Lower leg skin (tissue), 4 donors: Measurements from ENCODE around the gene USH1G. TPM values are rescaled to one million over a fixed set of nuclear protein-coding genes. Genes with fewer than 3 reads are reported as not detected.

Experiments used
- DNase-seq, 2 donors: peaks; one replicate each; pipeline ENCODE4 v3.0.0-alpha.2; 2019; ENCODE audit warnings: low spot score in 2 of 2
- H3K4me3 ChIP-seq: fragments of 200-600 bp; sonication (generic); 2 replicates; pipeline ENCODE4 v1.5.1; 2017; ENCODE audit warnings: mild to moderate bottlenecking, low read depth; ENCODE audit not compliant: poor library complexity, severe bottlenecking
- CTCF ChIP-seq, 3 donors: fragments of 450-650 bp; IDR thresholded peaks; one replicate each; pipeline ENCODE4 v1.5.1; 2016; ENCODE audit warnings: antibody characterized with exemption in 3 of 3, mild to moderate bottlenecking in 3 of 3, moderate library complexity in 2 of 3
- POLR2A ChIP-seq, 2 donors: fragments of 450-650 bp; IDR thresholded peaks; one replicate each; pipeline ENCODE4 v1.6.1; 2016 to 2017; ENCODE audit warnings: antibody characterized with exemption in 2 of 2, mild to moderate bottlenecking in 1 of 2, moderate library complexity in 1 of 2
- WGBS, 2 donors: methylation state at CpG; one replicate each; pipeline ENCODE4 v1.1.5; 2018; 5-methylcytosine and 5-hydroxymethylcytosine counted together
- intact Hi-C: fragments of 100-400 bp; cut with DNase I; formaldehyde crosslinking; loops from one replicate; pipeline ENCODE4 v1.15.0; 2023; ENCODE audit warnings: low total_unique reads
- total RNA-seq, 4 donors: library from RNA; depleted of rRNA; stranded (reverse); fragments of >200 nt; gene quantifications; one replicate each; pipeline ENCODE4 v1.1.0, GENCODE V29; 2016

USH1G gene
- total RNA-seq, 4 donors from 2014 or later = 0.67 to 2.6 (median 2.1) TPM

- WGBS, 2 donors = 58 to 64% methylated on average over 6 of the region's 6 CpGs
- intact Hi-C loops = no loop called here
- no peak for TF ChIP-seq POLR2A (IDR thresholded peaks at IDR 0.05)
- no peak for TF ChIP-seq CTCF (IDR thresholded peaks at IDR 0.05)
- no peak overlapping the region for H3K4me3 ChIP-seq
- DNase-seq = no peak
These were observed 5.7 kb upstream of the USH1G start for GRCh38 chr17:74928786-74929185.

GRCh38 chr17:74925242-74925641, 2.2 kb upstream of the USH1G start:
- DNase-seq = no peak
- 82% methylated on average over 3 of the region's 3 CpGs for WGBS, 2 donors
- intact Hi-C loops = no loop called here
- TF ChIP-seq CTCF (IDR thresholded peaks at IDR 0.05) (no peak), POLR2A (IDR thresholded peaks at IDR 0.05) (no peak)
- H3K4me3 ChIP-seq = no peak overlapping the region

- intact Hi-C loops = no loop called here
- WGBS, 2 donors = 3% methylated on average over 47 to 54 of the region's 54 CpGs
- no peak for DNase-seq
- peak within 1 kb of the TSS; percentile 13 for H3K4me3 ChIP-seq
- TF ChIP-seq CTCF (IDR thresholded peaks at IDR 0.05) (no peak), POLR2A (IDR thresholded peaks at IDR 0.05) (no peak)
These were observed 1.3 kb upstream of the USH1G start, which contains the start of gene OTOP2 for GRCh38 chr17:74924250-74924948. TSS of gene OTOP2 (plus strand) at chr17:74924273. CDS start at chr17:74924633, 360 bp downstream.

GRCh38 chr17:74923538-74924249, 639 bp upstream of the USH1G start:
- H3K4me3 ChIP-seq = peak overlapping the region; percentile 13
- intact Hi-C loops = loop anchor here (2.0 kb wide), 1 partner anchor 35 kb away; no protein-coding TSS in a partner anchor
- DNase-seq = peak; percentile 38 to 92
- WGBS, 2 donors = 1 to 3% methylated on average over 18 to 28 of the region's 59 CpGs
- TF ChIP-seq CTCF (IDR thresholded peaks at IDR 0.05) (no peak), POLR2A (IDR thresholded peaks at IDR 0.05) (no peak)

GRCh38 chr17:74922172-74922571, 883 bp downstream of the USH1G start:
- TF ChIP-seq CTCF (IDR thresholded peaks at IDR 0.05) = no peak
- TF ChIP-seq POLR2A (IDR thresholded peaks at IDR 0.05) = no peak
- intact Hi-C loops = loop anchor here (2.0 kb wide), 1 partner anchor 37 kb away; no protein-coding TSS in a partner anchor
- DNase-seq = no peak
- whole genome bisulfite sequencing, 2 donors = 50 to 54% methylated on average over 5 of the region's 6 CpGs
- no peak overlapping the region for H3K4me3 ChIP-seq
